ENCODE measurements around the gene ZNF511. TPM values are rescaled to one million over a fixed set of nuclear protein-coding genes. Genes with fewer than 3 reads are reported as not detected.

The ZNF511 gene
- total RNA-seq, 1 donor from 2014 or later, result 56.7 TPM

GRCh38 chr10:133311570-133311969 lies 2.9 kb downstream of the ZNF511 start:
- POLR2A ChIA-PET, result interaction anchor here (0.6 kb wide), 1 partner anchor 13 kb away, joined by 3 read pairs; no protein-coding TSS in a partner anchor
- H3K4me3 Mint-ChIP-seq, result no peak overlapping the region
- peaks cover 37% of the 10 kb centered on the region for H3K36me3 Mint-ChIP-seq (ENCODE audit: low read depth)
- TF ChIP-seq CTCF (IDR thresholded peaks at IDR 0.05), result no peak
- CTCF ChIA-PET, result no interaction called here
- no peak for DNase-seq
- H3K9me3 Mint-ChIP-seq, result peaks cover 3% of the 10 kb centered on the region
- H3K4me1 Mint-ChIP-seq, result peaks cover 21% of the 10 kb centered on the region
- H3K27me3 Mint-ChIP-seq, result peaks cover 5% of the 10 kb centered on the region
- intact Hi-C loops (cut with micrococcal nuclease), result loop anchor here (5.0 kb wide), 1 partner anchor 186 kb away; no protein-coding TSS in a partner anchor
- ATAC-seq (ENCODE audit: low read depth), result no peak
- H3K27ac Mint-ChIP-seq, result no peak overlapping the region

- ChIA-PET POLR2A (no interaction called here), CTCF (interaction anchor here (1.5 kb wide), 1 partner anchor 16 kb away, joined by 4 read pairs; no protein-coding TSS in a partner anchor)
- ATAC-seq (ENCODE audit: low read depth) (no peak), DNase-seq (no peak)
- peaks cover 5% of the 10 kb centered on the region for H3K27me3 Mint-ChIP-seq
- H3K27ac Mint-ChIP-seq, result no peak overlapping the region
- H3K4me3 Mint-ChIP-seq, result no peak overlapping the region
- peaks cover 15% of the 10 kb centered on the region for H3K4me1 Mint-ChIP-seq
- intact Hi-C loops (cut with micrococcal nuclease), result loop anchor here (5.0 kb wide), 1 partner anchor 185 kb away; no protein-coding TSS in a partner anchor
- peaks cover 37% of the 10 kb centered on the region for H3K36me3 Mint-ChIP-seq (ENCODE audit: low read depth)
- H3K9me3 Mint-ChIP-seq, result peaks cover 3% of the 10 kb centered on the region
- no peak for TF ChIP-seq CTCF (IDR thresholded peaks at IDR 0.05)
Observed at GRCh38 chr10:133312016-133312768, 3.5 kb downstream of the ZNF511 start.

- CTCF ChIA-PET, result interaction anchor here (1.5 kb wide), 1 partner anchor 16 kb away, joined by 4 read pairs; no protein-coding TSS in a partner anchor
- TF ChIP-seq CTCF (IDR thresholded peaks at IDR 0.05), result no peak
- intact Hi-C loops (cut with micrococcal nuclease), result loop anchor here (5.0 kb wide), 1 partner anchor 185 kb away; no protein-coding TSS in a partner anchor
- H3K4me3 Mint-ChIP-seq, result no peak overlapping the region
- peaks cover 3% of the 10 kb centered on the region for H3K9me3 Mint-ChIP-seq
- H3K36me3 Mint-ChIP-seq (ENCODE audit: low read depth), result peaks cover 36% of the 10 kb centered on the region
- ATAC-seq (ENCODE audit: low read depth) (no peak), DNase-seq (no peak)
- peaks cover 5% of the 10 kb centered on the region for H3K27me3 Mint-ChIP-seq
- no peak overlapping the region for H3K27ac Mint-ChIP-seq
- POLR2A ChIA-PET, result no interaction called here
- H3K4me1 Mint-ChIP-seq, result peaks cover 10% of the 10 kb centered on the region
Observed at GRCh38 chr10:133312769-133313145, 4.0 kb downstream of the ZNF511 start.

- H3K4me1 Mint-ChIP-seq, result peaks cover 7% of the 10 kb centered on the region
- no peak for DNase-seq
- H3K9me3 Mint-ChIP-seq, result peaks cover 3% of the 10 kb centered on the region
- ATAC-seq (ENCODE audit: low read depth), result no peak
- H3K36me3 Mint-ChIP-seq (ENCODE audit: low read depth), result peaks cover 33% of the 10 kb centered on the region
- ChIA-PET POLR2A (no interaction called here), CTCF (interaction anchor here (1.5 kb wide), 1 partner anchor 15 kb away, joined by 4 read pairs; no protein-coding TSS in a partner anchor)
- intact Hi-C loops (cut with micrococcal nuclease), result loop anchor here (5.0 kb wide), 1 partner anchor 184 kb away; no protein-coding TSS in a partner anchor
- no peak overlapping the region for H3K4me3 Mint-ChIP-seq
- TF ChIP-seq CTCF (IDR thresholded peaks at IDR 0.05), result no peak
- peaks cover 5% of the 10 kb centered on the region for H3K27me3 Mint-ChIP-seq
- no peak overlapping the region for H3K27ac Mint-ChIP-seq
Observed at GRCh38 chr10:133313192-133313591, 4.5 kb downstream of the ZNF511 start.

- peaks cover 3% of the 10 kb centered on the region for H3K9me3 Mint-ChIP-seq
- CTCF ChIA-PET, result interaction anchor here (0.8 to 1.3 kb wide), 4 partner anchors 12 to 293 kb away, joined by 3 to 4 read pairs (median 3); no protein-coding TSS in a partner anchor
- H3K4me3 Mint-ChIP-seq, result no peak overlapping the region
- H3K36me3 Mint-ChIP-seq (ENCODE audit: low read depth), result peaks cover 30% of the 10 kb centered on the region
- ATAC-seq (ENCODE audit: low read depth) (no peak), DNase-seq (no peak)
- no peak for TF ChIP-seq CTCF (IDR thresholded peaks at IDR 0.05)
- H3K27me3 Mint-ChIP-seq, result peaks cover 12% of the 10 kb centered on the region
- intact Hi-C loops (cut with micrococcal nuclease), result loop anchor here (1.0 to 5.0 kb wide), 2 partner anchors 13 to 182 kb away; no protein-coding TSS in a partner anchor
- peaks cover 13% of the 10 kb centered on the region for H3K4me1 Mint-ChIP-seq
- POLR2A ChIA-PET, result interaction anchor here (0.6 to 0.9 kb wide), 3 partner anchors 10 to 409 kb away, joined by 5 to 16 read pairs (median 6); no protein-coding TSS in a partner anchor
- no peak overlapping the region for H3K27ac Mint-ChIP-seq
Observed at GRCh38 chr10:133314911-133315310, 6.2 kb downstream of the ZNF511 start.

All from activated B cell treated with CpG ODN at 0.5 μM for 24 hours (primary cell).